ACHN (cell line): ENCODE results near the gene PBX4.
"Not testable (repeated sequence)": the region's sequence is repeated elsewhere in the genome, so short reads cannot be mapped to it uniquely, and the experiment has no call there.

Source experiments
- DNase-seq: peaks from one replicate; pipeline ENCODE4 v3.0.0-alpha.2; 2015
- in situ Hi-C: cut with HindIII; loops from 2 replicates; pipeline ENCODE4 v1.10.0; 2017; ENCODE audit warnings: low sequenced_read_pairs, low pct_ligation_motif_present, low pct_unique_long_range_greater_than_20kb

The PBX4 gene

GRCh38 chr19:19630426-19630825 lies 11.9 kb upstream of the PBX4 start:
- no peak for DNase-seq
- in situ Hi-C loops: no loop called here

- in situ Hi-C loops: no loop called here
- DNase-seq: no peak
Observed at GRCh38 chr19:19630062-19630414, 11.6 kb upstream of the PBX4 start.

DNA sequence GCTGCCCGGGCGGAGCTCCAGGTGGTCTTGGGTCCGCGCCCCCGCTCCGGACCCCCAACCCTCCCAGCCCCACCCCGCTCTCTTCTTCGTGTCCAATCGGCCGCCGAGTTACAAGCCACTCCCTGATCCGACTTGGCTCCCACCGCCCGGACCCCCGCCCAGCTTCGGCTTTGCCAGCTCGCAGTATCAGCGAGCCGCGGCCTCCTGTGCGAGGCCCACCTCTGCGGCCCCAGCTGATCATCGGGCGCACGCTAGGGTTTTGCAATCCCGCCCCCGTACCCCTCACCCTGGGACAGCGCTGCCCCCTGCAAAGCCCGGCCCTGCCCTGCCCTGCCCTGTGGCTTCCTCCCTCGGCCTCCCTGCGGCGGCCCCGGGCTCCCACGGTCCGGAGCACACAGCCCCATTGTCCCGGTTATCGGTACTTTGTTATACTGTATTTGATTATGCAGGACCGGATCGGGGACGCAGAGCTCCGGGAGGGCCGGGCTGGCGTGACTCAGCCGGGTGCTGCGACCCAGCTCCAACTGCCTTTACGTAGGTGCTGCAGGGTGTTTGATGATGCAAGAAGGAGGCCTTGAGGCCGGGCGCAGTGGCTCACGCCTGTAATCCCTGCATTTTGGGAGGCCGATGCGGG lies 10.1 kb upstream of the PBX4 start:
- in situ Hi-C loops: no loop called here
- peak; percentile 60 for DNase-seq

GRCh38 chr19:19627621-19628500 lies 9.4 kb upstream of the PBX4 start, which contains the start of gene LPAR2:
Gene LPAR2 (minus strand): TSS chr19:19628220. CDS start chr19:19627275, 945 bp downstream.
- DNase-seq: peak; percentile 32
- in situ Hi-C loops: no loop called here

DNA sequence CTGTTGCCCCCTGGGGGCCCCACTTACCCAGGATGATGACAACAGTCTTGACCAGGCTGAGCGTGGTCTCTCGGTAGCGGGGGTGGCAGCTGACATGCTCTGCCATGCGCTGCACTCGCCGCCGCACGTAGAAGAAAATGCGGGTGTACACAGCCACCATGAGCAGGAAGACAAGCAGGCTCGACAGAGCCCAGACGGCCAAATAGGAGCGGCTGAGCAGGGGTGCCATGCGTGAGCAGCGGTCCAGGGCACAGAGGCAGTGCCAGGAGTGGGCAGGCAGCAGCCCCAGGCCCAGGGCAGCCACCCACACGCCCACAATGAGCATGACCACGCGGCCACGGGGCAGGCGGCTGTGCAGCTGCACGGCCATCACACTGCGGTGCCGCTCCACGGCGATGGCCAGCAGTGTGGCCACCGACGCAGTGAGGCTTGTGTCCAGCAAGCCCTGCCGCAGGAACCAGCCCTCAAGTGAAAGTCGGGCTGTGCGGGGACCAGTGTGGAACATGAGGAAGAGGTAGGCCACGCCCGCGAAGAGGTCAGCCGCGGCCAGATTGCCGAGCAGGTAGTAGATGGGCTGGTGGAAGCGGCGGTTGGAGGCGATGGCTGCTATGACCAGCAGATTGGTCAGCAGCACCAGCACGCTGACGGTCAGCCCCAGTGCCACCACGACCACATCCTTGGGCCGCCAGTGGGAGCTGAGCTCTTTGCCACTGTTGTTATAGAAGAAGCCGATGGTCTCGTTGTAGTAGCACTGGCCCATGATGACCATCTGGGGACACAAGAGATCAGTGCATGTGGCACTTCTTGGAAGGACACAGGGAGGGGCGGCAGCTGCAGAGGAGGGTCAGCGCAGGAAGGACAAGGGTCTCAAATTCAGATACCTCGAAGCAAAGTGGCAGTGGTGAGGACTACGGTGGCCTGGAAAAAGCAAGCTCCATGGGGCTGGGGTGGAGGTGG lies 8.3 kb upstream of the PBX4 start:
- no peak for DNase-seq
- in situ Hi-C loops: no loop called here

DNA sequence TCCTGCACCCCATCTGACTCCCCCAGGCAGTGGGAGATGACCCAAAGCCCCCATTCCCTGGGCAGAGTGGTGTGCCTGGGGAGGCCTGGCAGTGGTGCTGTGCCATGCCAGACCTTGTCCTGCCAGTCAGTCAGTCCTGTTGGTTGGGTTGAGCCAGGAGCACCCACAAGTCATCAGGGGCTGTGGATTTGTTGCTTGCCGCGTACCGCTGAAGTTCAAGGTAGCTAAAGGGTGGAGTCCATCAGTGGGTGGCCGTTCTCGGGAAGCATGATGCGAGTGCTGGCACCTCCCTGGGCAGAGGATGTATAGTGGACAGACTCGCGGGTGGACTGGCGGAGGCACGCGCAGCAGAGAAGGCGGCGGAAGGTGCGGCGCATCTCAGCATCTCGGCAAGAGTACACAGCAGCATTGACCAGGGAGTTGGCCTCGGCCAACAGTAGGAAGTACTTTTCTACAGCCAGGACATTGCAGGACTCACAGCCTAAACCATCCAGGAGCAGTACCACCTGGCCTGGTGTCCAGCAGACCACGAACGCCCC lies 5.6 kb upstream of the PBX4 start:
- no peak for DNase-seq
- in situ Hi-C loops: no loop called here

DNA sequence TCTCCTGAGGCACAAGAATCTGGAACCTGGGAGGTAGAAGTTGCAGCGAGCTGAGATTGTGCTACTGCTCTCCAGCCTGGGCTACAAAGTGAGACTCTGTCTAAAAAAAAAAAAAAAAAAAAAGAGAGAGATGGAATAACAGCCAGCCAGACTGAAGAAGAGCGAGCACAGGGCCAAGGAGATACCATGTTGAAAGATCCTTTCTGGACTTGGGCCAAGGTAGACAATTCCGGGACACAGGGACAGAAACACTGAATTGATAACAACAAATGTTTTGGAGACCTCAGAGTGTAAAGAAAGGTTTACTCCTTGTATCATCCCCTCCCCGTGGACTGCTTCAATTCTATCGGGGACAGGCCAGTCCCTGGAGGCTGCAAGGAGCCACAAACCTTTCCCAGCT lies 4.9 kb upstream of the PBX4 start:
- no peak for DNase-seq
- in situ Hi-C loops: no loop called here

DNA sequence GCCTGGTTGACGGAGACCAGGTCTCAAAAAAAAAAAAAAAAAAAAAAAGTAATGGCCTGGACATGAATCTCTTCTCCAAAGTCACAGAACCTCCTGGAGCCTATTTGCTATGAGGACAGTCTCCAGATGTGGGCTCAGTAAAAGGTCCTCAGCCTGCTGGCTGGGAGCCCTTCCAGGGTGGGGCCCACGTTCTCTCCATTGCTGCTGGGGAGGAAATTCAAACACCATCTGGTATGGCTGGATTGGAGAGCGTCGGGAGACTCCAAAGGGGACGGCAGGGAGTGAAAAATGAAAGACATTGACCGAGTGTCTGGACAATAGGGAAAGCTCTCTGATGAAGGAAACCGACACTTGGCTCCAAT lies 1.3 kb upstream of the PBX4 start:
- no peak for DNase-seq
- in situ Hi-C loops: no loop called here

- DNase-seq: no peak
Observed at GRCh38 chr19:19619181-19619848, 828 bp upstream of the PBX4 start.

DNA sequence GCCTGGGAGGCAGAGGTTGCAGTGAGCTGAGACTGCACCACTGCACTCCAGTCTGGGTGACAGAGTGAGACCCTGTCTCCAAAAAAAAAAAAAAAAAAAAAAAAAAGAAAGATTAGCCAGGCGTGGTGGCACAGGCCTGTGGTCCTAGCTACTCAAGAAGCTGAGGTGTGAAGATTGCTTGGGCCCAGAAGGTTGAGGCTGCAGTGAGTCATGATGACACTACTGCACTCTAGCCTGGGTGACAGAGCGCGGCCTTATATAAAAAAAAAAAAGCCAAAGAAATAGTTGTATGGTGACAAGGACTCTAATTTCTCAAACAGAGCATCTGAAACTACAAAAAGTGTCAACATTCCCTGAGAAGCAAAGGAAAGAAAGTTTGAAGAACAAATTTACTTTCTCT lies 3.4 kb downstream of the PBX4 start:
- in situ Hi-C loops: no loop called here
- peak; percentile 23 for DNase-seq

More at GRCh38 chr19:19619181-19619848, 828 bp upstream of the PBX4 start:
- in situ Hi-C loops: no loop called here

DNA sequence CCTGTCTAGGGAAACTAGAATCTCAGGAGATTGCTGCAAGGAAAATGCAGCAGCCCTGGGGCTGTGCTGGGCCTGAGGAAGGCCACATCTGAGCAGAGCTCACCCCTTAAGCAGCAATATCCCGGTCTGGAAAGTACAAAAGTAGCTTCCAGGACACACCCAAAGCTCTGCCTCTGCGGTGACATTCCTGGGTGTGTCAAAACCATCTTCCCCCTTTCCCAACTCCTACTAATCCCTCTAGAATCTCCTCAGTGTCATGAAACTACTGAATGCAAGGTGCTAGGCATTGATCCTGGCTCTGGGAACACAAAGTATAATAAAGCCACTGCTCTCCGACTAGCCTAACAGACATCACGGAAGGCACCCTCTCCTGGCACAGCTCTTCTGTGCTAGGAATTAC lies 5.0 kb downstream of the PBX4 start:
- in situ Hi-C loops: no loop called here
- DNase-seq: no peak

DNA sequence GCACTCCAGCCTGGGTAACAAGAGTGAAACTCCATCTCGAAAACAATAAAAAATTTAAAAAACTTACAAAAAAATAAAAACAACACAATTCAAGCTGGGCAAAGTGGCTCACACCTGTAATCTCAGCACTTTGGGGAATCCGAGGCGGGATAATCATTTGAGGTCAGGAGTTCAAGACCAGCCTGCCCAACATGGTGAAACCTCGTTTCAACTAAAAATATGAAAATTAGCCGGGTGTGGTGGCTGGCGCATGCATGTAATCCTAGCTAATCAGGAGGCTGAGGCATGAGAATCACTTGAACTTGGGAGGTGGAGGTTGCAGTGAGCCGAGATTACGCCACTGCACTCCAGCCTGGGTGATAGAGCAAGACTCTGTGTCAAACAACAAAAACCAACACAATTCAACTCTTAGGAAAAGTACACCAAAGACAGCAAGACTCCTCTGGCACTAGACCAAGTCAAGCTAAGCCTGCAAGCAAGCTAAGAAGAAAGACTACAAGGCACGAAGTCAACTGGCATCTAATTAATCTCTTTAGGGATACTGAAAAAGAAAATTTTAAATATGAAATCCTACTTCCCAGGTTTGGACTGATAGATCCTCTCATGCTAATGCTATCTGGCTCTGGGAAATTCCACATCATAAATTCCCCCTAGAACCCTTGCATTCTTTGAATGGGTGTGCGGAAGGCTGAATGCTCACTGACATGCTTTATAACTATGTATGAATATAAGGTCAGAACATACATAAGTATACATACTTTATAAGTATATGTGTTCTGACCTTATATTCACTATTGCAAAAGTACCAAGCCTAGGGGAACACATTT lies 7.9 kb downstream of the PBX4 start:
- in situ Hi-C loops: no loop called here
- no peak for DNase-seq

DNA sequence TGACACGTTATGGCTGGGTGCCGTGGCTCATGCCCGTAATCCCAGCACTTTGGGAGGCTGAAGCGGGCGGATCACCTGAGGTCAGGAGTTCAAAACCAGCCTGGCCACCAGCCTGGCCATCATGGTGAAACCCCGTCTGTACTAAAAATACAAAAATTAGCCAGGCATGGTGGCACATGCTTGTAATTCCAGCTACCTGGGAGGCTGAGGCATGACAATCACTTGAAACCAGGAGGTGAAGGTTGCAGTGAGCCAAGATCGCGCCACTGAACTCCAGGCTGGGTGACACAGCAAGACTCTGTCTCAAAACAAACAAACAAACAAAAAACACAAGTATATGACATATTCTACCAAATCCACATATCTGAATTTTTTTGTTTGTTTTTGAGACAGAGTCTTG lies 11.8 kb downstream of the PBX4 start:
- DNase-seq, in situ Hi-C loops: not testable (repeated sequence)

DNA sequence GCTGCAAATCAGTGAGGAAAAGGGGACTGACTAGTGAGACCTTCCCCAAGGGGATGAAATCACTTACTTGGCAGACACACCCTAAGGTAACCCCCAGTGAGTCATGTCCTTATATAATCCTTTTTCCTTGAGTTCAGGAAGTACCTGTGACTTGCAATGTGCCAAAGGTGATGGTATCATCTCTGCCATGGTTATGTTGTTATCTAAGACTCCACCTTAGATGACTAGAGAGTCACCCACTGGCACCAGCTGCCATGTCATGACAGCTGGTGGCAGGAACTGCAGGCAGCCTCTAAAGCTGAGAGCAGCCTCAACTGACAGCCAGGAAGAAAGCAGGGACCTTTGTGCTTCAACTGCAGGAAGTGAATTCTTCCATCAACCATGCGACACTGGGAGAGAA lies 12.5 kb downstream of the PBX4 start:
- DNase-seq: no peak

GRCh38 chr19:19602713-19603324 lies 15.7 kb downstream of the PBX4 start:
- in situ Hi-C loops: no loop called here
- DNase-seq: no peak

More for the DNA sequence above, 12.5 kb downstream of the PBX4 start:
- in situ Hi-C loops: no loop called here

DNA sequence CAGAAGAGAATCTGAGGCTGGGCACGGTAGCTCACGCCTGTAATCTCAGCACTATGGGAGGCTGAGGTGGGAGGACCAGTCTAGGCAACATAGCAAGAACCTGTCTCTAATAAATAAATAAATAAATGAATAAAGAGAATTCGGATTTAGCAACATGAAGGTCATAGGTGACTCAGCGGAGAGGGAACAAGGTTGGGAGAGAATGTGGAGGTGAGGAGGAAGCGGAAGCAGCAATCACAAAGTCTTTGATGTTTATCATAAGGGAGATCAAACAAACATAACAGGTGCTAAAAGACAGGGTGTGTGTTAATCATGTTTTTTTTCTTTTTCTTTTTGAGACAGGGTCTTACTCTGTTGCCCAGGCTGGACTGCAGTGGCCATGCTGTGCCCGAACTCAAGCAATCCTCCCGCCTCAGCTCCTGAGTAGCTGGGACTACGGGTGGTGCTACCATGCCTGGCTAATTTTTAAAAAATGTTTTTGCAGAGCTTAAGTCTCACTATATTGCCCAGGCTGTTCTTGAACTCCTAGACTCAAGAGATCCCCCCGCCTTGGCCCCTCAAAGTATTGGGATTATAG lies 16.3 kb downstream of the PBX4 start:
- DNase-seq: no peak
- in situ Hi-C loops: no loop called here

DNA sequence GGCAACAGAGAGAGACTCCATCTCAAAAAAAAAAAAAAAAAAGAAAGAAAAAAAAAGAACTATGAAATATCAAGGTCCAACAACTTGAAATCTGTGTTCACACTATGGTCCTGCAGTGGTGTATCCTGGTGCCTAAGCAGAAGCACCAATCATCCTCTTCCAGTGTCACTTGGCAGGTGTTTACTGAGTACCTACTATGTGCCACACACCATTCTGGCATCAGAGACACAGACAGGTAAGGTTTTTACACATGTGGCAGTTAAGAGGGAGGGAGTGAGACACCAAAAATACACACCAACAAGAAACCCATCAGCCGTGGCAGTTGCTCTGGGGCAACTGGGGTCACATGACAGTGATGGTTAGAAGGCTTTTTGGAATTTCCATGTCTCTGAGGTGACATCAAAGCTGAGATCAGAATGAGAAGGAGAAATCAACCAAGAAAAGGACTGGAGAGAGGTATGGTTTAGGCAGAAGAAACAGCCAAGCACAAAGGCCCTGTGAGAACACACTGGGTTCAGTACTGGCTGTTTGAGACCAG lies 17.6 kb downstream of the PBX4 start:
- in situ Hi-C loops: no loop called here

More for the DNA sequence above, 17.6 kb downstream of the PBX4 start:
- DNase-seq: no peak
